ENCODE results near the gene SRD5A3.

Gene SRD5A3

DNA sequence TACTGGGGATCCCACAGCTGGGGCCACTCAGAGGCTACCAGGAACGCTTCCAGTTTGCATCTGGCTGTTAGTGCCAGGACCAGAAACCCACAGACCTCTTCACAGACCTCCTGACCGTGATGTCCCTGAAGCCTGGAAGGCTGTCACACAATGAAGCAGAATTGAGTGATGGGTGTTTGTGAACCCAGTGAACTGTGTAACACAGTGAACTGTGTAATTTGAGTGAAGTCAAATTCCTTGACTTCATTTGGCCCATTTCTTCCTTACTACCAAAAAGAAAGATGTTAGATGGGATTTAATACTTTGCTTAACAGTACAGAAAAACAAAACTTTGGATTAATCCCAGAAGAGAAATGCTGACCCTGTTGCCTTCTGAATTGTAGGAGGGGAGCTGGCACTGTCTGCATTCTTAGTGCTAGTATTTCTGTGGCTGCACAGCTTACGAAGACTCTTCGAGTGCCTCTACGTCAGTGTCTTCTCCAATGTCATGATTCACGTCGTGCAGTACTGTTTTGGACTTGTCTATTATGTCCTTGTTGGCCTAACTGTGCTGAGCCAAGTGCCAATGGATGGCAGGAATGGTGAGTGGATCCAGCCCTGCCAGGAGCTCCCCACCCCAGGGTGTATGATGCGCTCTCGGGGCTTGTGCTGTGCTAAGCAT lies 17.8 kb downstream of the SRD5A3 start:
- DNase-seq (ENCODE audit: low read depth), result peak; percentile 49
- TF ChIP-seq, protein P1, sequence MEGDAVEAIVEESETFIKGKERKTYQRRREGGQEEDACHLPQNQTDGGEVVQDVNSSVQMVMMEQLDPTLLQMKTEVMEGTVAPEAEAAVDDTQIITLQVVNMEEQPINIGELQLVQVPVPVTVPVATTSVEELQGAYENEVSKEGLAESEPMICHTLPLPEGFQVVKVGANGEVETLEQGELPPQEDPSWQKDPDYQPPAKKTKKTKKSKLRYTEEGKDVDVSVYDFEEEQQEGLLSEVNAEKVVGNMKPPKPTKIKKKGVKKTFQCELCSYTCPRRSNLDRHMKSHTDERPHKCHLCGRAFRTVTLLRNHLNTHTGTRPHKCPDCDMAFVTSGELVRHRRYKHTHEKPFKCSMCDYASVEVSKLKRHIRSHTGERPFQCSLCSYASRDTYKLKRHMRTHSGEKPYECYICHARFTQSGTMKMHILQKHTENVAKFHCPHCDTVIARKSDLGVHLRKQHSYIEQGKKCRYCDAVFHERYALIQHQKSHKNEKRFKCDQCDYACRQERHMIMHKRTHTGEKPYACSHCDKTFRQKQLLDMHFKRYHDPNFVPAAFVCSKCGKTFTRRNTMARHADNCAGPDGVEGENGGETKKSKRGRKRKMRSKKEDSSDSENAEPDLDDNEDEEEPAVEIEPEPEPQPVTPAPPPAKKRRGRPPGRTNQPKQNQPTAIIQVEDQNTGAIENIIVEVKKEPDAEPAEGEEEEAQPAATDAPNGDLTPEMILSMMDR (IDR thresholded peaks at IDR 0.05; ENCODE audit: insufficient read depth, low read depth, low read length, missing control alignments), result no peak

DNA sequence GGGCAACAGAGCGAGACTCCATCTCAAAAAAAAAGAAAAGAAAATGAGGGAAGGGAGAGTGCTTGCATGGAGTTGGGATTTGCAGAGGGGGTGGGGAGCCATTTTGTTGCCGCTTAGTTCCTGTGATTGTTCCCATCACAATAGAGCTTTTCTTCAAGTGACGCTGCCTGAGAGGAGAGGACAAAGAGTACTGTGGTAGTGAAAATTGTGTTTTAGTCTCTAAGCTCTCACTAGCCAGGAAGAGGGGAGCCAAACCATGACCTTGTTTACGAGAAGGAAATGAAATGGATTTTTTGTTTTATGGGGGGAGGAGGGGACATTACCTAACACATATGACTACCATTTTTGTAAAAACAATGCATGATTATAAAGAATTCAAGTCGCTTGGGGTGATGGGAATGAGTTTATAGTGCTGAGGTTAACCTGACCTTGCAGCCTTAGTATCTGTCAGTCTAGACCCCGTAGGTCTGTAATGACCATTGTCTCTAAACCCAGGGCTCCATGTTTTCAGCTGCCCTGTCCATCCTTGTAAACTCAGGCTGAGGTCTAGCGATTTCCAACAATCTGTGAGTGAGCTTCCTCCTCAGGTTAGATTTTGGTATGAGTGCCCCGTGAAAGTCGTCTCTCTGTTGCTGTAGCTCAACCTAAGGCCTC lies 18.8 kb downstream of the SRD5A3 start:
- no peak overlapping the region for H3K4me3 ChIP-seq (ENCODE audit: low read length)
- no peak for DNase-seq (ENCODE audit: low read depth)
- TF ChIP-seq, protein P1 (IDR thresholded peaks at IDR 0.05; ENCODE audit: insufficient read depth, low read depth, low read length, missing control alignments), result no peak

More for the DNA sequence above, 17.8 kb downstream of the SRD5A3 start:
- no peak overlapping the region for H3K4me3 ChIP-seq (ENCODE audit: low read length)

DNA sequence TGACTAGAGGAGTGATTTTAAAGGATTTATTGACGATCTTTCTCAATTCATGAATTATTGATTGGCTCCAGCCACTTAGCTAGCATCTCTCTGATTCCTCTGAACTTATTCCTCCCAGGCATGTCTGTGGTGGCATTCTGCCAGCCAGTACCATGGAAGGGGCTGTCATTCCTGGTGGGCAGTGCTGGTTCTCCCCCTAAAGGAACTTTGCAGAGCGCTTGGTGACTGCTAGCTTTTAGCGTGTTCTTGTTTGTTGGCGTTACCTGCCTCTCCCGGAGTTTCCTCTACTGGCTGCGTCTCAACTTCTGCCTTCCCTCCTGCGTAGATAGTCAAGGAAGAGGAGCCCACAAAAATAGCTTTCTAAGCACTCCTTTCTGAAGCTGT lies 19.3 kb downstream of the SRD5A3 start:
- TF ChIP-seq, protein P1 (IDR thresholded peaks at IDR 0.05; ENCODE audit: insufficient read depth, low read depth, low read length, missing control alignments), result no peak
- H3K4me3 ChIP-seq (ENCODE audit: low read length), result no peak overlapping the region
- no peak for DNase-seq (ENCODE audit: low read depth)

DNA sequence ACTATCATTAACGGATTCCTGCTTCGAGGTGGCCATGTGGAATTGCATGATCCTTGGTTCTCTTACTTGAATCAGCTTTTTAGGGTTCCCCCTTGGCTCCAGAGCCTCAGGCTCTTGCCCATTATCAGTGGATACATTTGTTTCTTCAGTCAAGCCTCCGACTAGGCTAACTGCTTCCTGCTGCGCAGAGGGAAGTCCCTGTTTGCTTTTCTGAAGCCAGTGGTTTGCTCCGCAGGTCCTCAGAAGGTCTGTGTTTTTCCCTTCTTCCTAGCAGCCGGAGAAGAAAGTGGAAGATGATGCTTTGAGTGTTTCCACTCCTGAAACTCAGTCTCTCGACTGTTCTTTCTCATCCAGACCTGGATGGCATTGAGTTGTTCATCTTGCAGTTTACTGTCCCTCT lies 20.6 kb downstream of the SRD5A3 start:
- H3K4me3 ChIP-seq (ENCODE audit: low read length), result no peak overlapping the region
- DNase-seq (ENCODE audit: low read depth), result no peak

DNA sequence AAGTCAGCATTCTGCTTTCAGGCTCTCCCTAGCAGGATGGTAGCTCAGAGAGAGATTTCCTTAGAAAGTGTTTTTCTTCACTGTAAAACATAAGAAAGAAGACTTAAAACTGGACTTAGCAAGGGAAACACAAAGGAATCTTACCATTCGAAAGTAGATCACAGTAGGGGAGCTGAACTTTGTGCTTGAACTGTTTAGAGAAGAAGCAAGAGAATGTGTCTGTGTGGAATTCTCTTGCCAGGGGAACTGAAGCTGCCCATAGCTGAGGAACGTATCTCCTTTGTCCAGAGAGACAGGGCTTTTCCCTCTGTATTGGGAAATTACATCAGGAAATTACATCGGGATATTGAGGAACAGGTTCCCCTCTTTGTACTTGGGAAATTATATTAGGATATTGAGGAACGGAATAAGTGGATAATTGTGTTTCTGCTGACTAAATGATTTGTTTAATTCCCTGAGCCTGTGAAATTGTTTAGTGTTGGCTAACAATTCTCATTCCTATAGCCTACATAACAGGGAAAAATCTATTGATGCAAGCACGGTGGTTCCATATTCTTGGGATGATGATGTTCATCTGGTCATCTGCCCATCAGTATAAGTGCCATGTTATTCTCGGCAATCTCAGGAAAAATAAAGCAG lies 21.2 kb downstream of the SRD5A3 start:
- DNase-seq (ENCODE audit: low read depth), result no peak
- TF ChIP-seq, protein P1 (IDR thresholded peaks at IDR 0.05; ENCODE audit: insufficient read depth, low read depth, low read length, missing control alignments), result no peak
- H3K4me3 ChIP-seq (ENCODE audit: low read length), result no peak overlapping the region

More for the DNA sequence above, 20.6 kb downstream of the SRD5A3 start:
- TF ChIP-seq, protein P1 (IDR thresholded peaks at IDR 0.05; ENCODE audit: insufficient read depth, low read depth, low read length, missing control alignments), result no peak

DNA sequence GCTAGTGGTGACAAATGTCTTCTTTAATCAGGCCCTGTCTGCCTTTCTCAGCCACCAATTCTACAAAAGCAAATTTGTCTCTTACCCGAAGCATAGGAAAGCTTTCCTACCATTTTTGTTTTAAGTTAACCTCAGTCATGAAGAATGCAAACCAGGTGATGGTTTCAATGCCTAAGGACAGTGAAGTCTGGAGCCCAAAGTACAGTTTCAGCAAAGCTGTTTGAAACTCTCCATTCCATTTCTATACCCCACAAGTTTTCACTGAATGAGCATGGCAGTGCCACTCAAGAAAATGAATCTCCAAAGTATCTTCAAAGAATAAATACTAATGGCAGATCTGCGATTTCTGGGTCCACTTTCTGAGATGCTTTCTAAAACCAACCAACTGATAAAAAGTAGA lies 23.9 kb downstream of the SRD5A3 start:
- no peak for DNase-seq (ENCODE audit: low read depth)
- TF ChIP-seq, protein P1 (IDR thresholded peaks at IDR 0.05; ENCODE audit: insufficient read depth, low read depth, low read length, missing control alignments), result no peak
- H3K4me3 ChIP-seq (ENCODE audit: low read length), result no peak overlapping the region

All from epithelial cell of esophagus (primary cell).